NCI-H69 (cell line): Measurements from ENCODE around the gene EPB41L5.

Source experiments
- DNase-seq: peaks from one replicate; lab custom pipeline; 2025; lab: John Stamatoyannopoulos, UW

EPB41L5 gene

GRCh38 chr2:120224735-120225548, 212.1 kb downstream of the EPB41L5 start:
- peak; percentile 82 for DNase-seq

DNA sequence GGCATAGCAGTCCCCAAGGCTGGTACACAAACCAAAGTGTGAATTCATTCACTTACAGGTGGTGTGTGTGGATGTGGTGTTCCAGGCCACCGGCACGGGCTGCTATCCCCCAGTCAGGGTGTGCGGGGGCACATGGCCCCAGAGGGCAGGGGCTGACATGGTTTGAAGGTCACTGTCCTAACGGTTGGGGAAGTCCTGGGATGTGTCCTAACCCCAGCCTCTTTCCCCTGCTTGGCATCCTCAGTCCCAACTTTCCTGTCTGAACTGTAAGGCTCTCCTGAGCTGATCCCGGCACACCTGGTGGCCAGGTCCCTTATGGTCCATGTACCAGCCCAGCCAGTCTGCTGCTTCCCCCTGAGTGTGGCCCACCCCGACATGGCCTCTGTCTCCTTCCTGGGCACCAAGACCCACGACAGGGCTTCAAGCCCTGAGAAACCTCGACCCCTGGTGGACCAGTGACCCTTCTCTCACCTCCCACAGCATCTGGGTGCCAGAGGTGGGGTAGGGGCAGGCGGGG, 212.7 kb downstream of the EPB41L5 start:
- DNase-seq, result no peak

DNA sequence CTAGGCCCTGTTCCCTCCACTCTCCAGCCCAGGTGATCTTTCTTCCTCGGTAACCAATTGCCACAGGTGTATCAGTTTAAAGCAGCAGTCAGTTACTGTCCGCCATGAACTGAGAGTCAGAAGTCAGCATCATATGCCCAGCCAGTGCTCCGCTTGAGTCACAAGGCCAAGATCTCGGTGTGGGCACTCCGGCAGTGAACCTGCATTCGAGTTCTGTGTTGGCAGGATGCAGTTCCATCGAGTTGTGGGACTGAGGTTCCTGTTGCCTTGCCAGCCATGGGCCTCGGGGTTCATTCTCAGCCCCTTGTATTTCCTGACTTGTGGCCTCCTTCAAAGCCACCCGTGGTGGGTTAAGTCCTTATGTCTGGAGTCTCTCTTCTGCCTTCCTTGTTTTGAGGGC, 213.4 kb downstream of the EPB41L5 start:
- no peak for DNase-seq

GRCh38 chr2:120227111-120227991, 214.5 kb downstream of the EPB41L5 start:
- DNase-seq, result no peak

DNA sequence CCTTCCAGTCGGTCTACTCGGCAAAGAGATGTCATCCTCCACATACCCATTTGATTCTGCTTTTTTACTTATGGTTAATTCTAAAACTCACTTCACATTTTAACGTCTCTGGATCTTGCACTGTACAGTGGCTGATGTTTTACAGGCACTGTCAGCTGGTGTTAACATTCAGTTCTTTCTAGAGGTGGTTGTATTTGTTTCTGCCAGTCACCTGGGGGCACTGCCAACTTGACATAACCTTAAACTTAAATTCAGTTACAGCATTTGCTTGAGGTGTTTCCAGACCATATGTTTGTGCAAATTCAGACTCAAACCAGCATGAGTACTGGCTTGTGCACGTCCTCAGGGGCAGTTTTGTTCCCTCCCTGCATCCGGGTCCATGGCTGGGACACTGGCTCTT, 215.6 kb downstream of the EPB41L5 start:
- peak; percentile 29 for DNase-seq
